GM21528 (cell line): Measurements from ENCODE around the gene C12orf56.
"Not testable (repeated sequence)": the region's sequence is repeated elsewhere in the genome, so short reads cannot be mapped to it uniquely, and the experiment has no call there.

Source experiments
- ATAC-seq: cut with Tn5 transposase; IDR thresholded peaks from one replicate; pipeline ENCODE4 v1.9.1; 2021; ENCODE audit warnings: mild to moderate bottlenecking, moderate library complexity; ENCODE audit not compliant: unreplicated experiment, low FRiP score

Gene C12orf56

DNA sequence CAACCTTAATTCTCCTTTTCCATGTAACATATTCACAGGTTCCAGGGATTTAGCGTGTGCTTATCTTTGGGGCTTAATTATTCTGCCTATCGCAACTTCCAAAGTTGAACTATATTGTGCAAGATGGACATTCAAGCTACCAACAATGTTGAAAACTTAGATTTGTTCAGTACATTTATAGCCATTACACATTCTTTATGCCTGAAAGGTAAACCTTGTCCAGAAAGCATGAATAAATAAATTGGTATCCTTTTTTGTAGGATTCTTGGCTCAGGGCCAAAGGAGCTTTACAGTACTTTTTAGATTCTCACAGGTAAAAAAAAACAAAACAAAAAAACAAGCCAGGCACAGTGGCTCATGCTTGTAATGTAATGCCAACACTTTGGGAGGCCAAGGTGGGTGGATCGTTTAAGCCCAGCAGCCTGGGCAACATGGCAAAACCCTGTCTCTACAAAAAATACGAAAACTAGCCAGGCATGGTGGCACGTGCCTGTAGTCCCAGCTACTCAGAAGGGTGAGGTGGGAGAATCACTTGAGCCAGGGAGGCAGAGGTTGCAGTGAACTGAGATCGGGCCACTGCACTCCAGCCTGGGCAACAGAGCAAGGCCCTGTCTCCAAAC, 3.3 kb downstream of the C12orf56 start:
- no peak for ATAC-seq

DNA sequence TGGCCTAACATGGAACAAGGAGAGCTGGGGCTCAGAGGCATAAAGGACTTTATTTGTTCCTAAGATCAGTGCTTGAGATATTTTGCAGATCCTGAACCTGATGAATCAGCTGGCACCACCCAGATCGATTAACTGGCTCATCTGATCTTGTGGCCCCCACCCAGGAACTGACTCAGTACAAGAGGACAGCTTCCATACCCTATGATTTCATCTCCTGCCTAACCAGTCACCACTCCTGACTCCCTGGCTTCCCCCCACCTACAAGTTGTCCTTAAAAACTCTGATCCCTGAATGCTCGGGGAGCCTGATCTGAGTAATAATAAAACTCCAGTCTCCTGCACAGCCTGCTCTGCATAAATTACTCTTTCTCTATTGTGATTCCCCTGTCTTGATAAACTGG, 5.1 kb downstream of the C12orf56 start:
- no peak for ATAC-seq

DNA sequence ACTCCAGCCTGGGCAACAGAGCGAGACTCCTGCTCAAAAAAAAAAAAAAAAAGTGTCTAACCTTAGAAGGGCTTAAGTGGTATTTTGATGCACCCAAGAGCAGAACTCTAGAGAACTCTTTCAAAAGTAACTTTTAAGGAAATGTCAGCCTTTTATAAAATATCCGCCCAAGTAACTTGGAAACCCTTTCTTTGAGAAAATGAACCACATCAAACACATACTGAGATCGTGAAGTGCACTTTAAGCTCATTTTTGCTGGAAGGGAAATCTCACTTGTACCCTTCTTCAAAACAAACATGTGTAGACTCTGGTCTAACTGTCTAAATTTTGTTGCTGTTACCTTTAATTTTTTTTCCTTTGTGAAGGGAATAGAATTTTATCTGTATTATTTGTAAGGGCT, 5.5 kb downstream of the C12orf56 start:
- ATAC-seq = no peak

DNA sequence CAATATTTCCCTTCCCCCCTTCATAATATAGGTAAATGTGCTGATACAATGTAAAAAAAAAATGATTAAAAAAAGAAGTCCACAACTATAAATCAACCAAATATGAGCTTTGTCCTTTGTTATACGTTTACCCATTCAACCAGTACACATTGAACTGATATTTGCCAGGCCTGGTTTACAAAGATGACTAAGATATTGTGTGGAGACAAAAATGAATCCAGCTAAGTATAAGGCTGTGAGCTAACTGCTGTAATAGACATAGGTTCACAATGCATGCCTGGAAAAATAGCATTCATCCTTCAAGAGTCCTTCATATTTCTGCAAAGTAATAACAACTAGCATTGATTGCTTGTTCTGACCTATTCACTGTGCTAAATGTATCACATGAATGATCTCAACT, 6.9 kb downstream of the C12orf56 start:
- ATAC-seq = no peak

DNA sequence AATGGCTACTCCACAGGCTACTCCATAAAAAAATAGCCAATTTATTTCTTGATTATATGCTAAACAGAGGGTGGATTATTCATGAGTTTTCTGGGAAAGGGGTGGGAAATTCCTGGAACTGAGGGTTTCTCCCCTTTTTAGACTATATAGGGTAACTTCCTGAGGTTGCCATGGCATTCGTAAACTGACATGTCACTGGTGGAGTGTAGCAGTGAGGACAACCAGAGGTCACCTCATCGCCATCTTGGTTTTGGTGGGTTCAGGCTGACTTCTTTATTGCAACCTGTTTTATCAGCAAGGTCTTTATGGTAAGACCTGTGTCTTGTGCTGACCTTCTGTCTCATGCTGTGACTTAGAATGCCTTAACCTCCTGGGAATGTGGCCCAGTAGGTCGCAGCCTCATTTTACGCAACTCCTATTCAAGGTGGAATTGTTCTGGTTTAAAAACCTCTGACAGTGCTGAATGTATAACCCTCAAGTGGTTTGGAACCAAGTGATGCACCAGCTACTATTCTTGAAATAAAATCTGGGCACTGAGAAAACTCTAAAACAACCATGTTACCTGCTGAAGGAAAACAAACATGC, 27.7 kb downstream of the C12orf56 start:
- ATAC-seq = no peak

DNA sequence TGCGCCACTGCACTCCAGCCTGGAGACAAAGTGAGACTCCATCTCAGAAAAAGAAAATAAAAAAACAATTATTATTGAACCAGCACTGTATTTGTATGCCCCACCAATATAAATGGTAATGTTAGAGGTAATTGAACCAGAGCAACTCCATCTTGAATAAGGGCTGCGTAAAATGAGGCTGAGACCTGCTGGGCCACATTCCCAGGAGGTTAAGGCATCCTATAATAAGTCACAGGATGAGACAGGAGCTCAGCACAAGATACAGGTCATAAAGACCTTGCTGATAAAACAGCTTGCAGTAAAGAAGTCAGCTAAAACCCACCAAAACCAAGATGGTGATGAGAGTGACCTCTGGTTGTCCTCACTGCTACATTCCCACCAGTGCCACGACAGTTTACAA, 29.4 kb downstream of the C12orf56 start:
- ATAC-seq = not testable (repeated sequence)

DNA sequence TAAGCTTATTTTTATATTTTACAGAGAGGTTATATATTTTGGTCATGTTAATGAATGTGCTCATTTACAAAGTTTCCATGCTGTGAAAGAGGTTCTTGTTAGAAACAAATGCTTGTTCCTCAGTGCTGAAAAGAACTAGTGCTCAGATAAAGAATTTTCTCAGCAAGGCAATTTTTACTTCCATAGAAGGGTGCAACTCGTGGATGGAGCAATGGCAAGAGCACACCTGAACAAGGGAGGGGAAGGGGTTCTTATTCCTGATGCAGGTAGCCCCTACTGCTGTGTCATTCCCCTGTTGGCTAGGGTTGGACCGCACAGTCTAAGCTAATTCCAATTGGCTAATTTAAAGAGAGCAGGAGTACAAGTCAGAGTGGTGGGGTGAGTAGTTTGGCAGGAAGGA, 34.3 kb downstream of the C12orf56 start:
- not testable (repeated sequence) for ATAC-seq

DNA sequence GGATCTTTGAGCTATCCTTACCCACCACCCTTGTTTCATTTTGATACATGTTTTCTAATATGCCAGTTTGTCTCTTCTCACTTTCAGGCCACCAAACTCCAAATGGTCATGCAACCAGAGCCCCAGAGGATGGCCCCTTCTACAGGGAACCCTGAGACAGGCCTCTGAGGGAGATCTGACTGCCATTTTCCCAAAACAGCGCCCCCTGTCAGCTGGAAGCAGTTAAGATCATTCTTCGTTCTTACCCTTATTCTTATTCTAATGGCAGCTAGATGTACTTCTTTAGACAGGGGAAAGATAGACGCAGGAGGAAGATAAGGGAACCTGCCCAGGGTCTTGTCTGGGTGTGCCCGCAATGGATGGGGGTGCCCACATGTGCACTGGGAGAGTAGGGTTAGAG, 38.4 kb downstream of the C12orf56 start:
- no peak for ATAC-seq

DNA sequence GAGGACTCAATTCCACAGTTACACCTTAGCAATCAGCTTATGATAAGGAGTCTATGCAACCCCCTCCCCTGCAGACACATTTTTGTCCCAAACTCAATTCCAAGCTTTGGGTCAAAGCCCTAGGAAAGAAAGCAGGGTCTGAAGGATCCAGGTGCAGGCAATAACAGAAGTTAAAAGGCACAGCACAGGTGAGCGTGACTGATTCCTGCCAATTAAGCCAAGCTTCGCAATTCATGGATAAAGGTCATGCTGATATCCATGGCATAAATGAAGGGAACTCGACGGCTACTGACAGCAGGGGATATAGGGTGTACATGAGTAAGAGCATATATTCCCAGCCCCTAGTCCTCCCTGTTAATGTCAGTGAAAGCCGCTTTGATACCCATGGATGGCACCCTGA, 39.3 kb downstream of the C12orf56 start:
- ATAC-seq = no peak

DNA sequence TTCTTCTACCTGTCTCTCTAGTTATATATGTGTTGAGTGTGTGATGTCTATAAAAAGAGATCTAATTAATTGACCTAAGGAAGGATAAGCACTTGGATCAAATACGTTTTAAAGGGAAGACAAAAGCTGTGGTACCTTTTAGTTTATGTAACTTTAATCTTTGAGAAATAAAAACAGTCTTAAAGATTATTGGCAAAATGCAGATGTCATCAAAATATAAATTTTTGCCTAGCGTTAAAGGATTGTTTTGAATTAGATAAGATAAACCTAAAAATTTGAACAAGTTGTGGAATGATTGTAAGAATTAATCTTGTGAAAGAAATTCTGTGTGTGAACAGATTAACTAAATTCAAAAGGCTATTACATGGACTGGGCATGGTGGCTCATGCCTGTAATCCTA, 42.9 kb downstream of the C12orf56 start:
- ATAC-seq = no peak

DNA sequence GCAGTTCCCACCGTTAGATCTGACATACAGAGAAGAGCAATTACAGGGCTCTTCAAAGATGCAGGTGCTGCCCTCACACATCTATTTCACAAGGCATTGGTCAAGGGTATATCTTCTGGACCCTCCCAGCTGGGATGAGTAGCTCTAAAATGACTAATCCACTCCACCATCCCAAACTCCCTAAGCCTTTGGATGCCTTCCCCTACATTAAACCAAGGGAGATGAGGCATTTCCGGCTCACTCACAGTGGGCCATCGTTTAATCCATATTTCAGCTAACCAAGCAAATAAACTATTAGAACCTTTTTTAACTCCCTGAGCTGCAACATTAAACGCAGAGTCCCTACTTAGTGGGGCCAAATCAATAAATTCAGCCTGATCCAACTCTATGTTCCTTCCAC, 45.9 kb downstream of the C12orf56 start:
- ATAC-seq = not testable (repeated sequence)

DNA sequence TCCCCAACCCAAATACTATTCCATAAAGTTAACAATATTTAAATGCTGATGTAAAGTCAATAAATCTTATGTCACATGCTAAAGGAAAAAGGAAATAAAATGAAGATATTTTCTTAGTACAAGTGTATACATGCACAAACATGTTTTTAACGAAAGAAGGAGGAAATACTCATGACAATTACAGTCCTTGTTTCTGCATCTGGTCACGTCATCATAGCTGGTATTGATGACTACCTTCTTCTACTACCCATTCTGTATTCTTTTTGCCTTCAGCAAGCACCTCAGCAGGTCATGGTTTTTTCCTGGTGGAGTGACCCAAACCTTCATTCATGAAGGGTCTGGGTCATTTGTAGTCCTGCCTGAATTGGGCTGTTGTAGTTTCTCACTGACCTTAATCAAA, 50.0 kb downstream of the C12orf56 start:
- not testable (repeated sequence) for ATAC-seq

DNA sequence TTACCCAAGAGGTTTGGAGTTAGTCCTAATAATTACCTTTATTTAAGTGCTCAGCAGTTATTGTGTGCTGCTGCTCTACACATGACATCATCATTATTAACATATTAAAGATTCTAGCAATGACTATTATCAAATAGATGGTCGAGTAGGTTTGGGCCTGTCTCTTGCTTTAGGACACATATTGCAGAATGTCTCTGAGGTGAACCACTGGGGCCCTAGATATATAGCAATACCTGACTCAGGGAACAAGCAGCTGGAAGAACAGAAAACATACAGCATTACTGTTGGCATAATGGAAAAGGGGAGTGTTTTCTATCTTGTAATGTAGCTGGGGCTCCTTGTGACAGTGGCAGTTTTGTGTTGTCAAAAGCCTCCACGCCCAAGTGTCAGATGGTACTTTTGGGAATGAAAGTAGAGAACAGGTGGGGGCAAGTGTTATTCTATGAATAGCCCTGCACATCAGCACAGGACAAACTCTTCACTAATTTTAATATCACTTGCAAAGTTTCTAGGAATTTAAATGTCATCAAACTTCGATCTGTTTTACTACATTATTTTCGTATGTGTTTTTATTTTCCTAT, 54.6 kb downstream of the C12orf56 start:
- ATAC-seq = no peak

DNA sequence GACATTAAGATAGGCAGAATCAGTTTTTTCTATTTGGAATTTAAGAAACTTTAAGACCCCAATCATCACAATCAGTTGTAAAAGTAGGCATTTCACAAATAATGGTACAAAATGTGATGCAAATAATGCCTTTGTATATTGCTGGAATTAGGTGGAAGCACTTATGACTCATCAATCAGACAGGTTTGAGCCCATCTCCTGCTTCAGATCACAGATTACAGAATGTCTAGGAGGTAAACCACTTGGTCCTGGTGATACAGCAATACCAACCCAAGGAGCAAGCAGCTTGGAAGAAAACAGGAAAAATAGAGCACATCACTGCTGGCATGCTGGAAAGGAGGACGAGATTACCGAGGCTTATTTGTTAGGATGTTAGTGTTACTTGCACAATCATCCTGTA, 57.6 kb downstream of the C12orf56 start:
- ATAC-seq = no peak

DNA sequence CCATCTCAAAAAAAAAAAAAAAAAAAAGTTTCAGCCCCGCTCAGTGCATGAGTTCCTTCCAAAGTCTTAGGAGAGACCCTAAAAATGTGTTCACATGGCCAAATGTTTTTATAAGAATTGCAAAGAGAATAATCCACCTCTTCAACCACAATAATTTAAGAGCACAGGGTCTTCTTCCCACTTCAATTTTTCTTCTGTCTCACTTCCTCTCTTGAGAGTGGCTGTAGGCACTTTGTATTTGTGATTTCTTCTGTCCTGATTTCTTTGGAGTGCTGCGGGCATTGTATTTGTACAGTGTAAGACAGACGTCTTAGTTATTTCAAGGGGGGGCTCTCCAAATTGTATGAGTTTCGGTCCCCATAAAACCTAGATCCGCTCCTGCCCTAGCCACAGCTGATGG, 58.3 kb downstream of the C12orf56 start:
- ATAC-seq = no peak

DNA sequence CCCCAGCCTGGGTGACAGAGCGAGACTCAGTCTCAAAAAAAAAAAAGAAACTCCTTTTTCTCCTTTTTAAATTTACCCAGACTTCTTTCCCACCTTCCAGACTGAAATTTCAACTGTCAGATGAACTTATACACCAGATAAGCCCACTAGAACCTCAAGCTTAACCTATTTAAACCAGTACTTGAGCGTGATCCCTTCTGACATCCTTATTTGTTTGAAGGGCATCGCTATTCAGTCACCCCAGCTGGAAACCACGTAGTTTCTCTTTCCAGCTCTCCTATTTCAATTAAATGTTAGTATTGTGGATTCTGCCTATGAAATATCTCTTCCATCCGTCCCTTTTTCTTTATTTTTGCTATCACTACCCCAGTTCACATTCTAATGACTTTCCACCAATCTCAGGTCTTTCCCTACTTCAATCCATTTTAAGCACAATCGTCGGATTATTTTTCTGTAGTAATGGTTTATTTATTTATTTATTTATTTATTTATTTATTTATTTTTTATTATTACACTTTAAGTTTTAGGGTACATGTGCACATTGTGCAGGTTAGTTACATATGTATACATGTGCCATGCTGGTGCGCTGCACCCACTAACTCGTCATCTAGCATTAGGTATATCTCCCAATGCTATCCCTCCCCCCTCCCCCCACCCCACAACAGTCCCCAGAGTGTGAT, 61.4 kb downstream of the C12orf56 start:
- ATAC-seq = not testable (repeated sequence)

DNA sequence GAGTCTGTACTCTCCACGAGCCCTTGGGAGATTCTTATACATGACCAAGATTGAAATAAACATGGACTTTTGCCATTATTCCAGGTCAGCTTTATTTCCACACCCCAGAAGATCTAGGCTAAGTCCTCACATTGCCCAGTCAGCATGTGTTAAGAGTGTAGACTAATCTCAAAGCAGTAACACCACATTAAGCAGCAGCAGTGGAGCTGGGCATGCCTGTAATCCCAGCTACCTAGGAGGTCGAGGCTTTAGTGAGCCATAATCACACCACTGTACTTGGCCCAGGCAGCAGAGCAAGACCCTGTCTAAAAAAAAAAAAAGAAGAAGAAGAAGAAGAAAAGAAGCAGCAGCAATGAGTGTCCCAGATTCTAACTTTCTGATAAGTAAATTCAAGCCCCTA, 65.5 kb downstream of the C12orf56 start:
- no peak for ATAC-seq

DNA sequence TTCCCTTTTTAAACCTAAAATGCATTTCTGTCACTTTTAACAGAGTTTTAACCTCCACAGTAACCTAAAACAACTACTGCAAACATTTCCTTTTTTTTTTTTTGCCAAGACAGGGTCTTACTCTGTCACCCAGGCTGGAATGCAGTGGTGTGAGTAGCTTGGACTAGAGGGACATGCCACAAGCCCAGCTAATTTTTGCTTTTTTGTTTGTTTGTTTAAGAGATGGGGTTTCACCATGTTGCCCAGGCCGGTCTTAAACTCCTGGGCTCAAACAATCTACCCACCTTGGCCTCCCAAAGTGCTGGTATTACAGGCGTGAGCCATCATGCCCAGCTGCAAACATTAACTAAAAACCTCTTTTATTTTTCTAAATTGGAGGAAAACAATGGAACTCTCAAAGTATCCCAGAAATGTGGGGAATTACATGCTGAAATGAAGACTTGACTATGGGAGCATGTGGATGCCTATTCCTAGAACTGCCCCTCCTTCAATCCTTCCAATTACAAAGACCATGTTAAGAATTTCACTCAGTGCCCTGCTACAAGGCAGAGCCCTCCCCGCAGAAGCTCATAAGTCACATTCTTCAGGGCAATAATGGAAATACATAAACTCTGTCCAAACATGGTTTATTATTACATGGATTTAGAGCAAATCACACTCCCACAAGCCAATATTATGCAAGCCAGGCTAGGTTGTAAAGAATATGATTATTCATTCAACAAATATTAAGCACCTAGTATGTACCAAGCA, 66.9 kb downstream of the C12orf56 start:
- ATAC-seq = no peak

DNA sequence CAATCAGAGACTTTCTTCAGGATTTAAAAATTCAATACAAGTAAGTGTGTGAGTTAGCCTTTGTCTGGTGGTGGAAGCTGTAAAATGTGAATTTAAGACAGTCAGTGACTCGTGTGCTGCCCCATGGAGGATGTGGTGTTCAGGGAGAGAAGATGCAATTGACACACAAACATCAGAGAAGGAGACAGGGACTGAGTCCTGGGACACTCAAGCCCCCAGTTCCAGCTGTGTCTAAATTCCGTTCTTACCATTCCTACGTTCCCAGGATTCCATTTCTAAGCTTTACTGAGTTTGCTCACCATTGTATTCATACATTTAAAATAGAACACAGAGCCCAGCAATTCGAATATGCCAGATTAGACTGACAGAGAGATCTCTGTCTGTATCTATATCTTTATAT, 67.6 kb downstream of the C12orf56 start:
- ATAC-seq = no peak

DNA sequence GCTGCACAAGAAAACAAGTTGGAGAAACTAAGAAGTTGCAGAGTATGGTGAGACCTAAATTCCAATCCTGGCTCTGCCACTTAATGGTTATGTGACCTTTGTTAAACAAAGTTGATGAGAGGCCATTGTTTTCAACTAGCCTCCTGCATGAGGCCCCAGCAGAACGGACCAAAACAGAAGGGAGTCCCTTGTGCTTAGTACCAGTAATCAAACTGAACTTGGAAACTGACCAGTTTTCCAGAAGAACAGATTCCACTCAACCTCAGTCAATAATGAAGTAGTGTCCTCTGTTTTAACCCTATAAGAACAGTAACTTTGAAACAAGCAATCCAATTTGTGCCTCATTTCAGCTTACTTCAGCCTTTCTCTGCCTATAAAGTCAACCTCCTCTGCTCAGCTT, 69.9 kb downstream of the C12orf56 start:
- ATAC-seq = no peak
